T-cell (primary cell): ENCODE data around the gene P2RX3. TPM values are rescaled to one million over a fixed set of nuclear protein-coding genes. Genes with fewer than 3 reads are reported as not detected.

Experiments used
- ATAC-seq, 4 experiments: fragments of 200-7000 bp in 3 of 4; fragments of 150-1000 bp in 1 of 4; cut with Tn5 transposase; replicated peaks in 1 of 4; 1 replicate in 3 of 4; 2 replicates in 1 of 4; pipeline ENCODE4 v1.10.0; 2021; ENCODE audit warnings: moderate library complexity in 3 of 4, mild to moderate bottlenecking in 2 of 4, moderate number of reproducible peaks in 1 of 4
- CTCF ChIA-PET, 2 donors: fragments of 300-600 bp; sonication (Branson Sonifier 250); formaldehyde crosslinking; loops; one replicate each; lab custom pipeline; 2022; ENCODE audit warnings: antibody characterized with exemption in 2 of 2; lab: Charles Lee
- POLR2A ChIA-PET, 2 donors: fragments of 300-600 bp; sonication (Branson Sonifier 250); formaldehyde crosslinking; loops; one replicate each; lab custom pipeline; 2022; ENCODE audit warnings: antibody characterized with exemption in 2 of 2; lab: Charles Lee
- DNase-seq, 35 experiments: peaks; one replicate each; pipeline versions ENCODE4 v3.0.0 to v3.0.0-alpha.2; 2013 to 2023
- H3K27ac ChIP-seq: one replicate; pipeline ENCODE4 v1.5.1; 2013; ENCODE audit warnings: low read length
- H3K27me3 ChIP-seq, 2 experiments: replicated peaks in 1 of 2; 1 replicate in 1 of 2; 2 replicates in 1 of 2; pipeline versions ENCODE4 v1.6.1 to v1.7.0; 2013; ENCODE audit warnings: low read length in 1 of 2, mixed read lengths in 1 of 2; ENCODE audit not compliant: control insufficient read depth in 2 of 2, insufficient read depth in 2 of 2; ENCODE audit errors: extremely low read depth in 1 of 2
- H3K36me3 ChIP-seq, 2 donors: 1 replicate in 1 of 2; 2 replicates in 1 of 2; pipeline versions ENCODE4 v1.6.1 to v1.7.0; 2013; ENCODE audit warnings: low read length in 1 of 2; ENCODE audit not compliant: control insufficient read depth in 2 of 2, insufficient read depth in 1 of 2; ENCODE audit errors: extremely low read depth in 1 of 2
- H3K4me1 ChIP-seq, 2 experiments: 1 replicate in 1 of 2; 2 replicates in 1 of 2; pipeline versions ENCODE4 v1.6.1 to v1.7.0; 2013; ENCODE audit warnings: low read length in 2 of 2, mixed read lengths in 1 of 2; ENCODE audit not compliant: insufficient read depth in 2 of 2, control insufficient read depth in 1 of 2; ENCODE audit errors: extremely low read depth in 1 of 2
- H3K4me3 ChIP-seq, 2 donors: 1 replicate in 1 of 2; 2 replicates in 1 of 2; pipeline versions ENCODE4 v1.5.1 to v1.7.0; 2013; ENCODE audit warnings: mild to moderate bottlenecking in 2 of 2, low read length in 1 of 2, moderate library complexity in 1 of 2; ENCODE audit not compliant: control insufficient read depth in 1 of 2; ENCODE audit errors: extremely low read depth in 1 of 2
- H3K9me3 ChIP-seq: 2 replicates; pipeline ENCODE4 v1.7.0; 2013
- H3K27ac Mint-ChIP-seq, 2 donors: one replicate each; pipeline ENCODE4 v1.8.0; 2020 to 2021; ENCODE audit warnings: mild to moderate bottlenecking in 2 of 2, mixed read lengths in 2 of 2
- H3K27me3 Mint-ChIP-seq, 2 donors: one replicate each; pipeline ENCODE4 v1.8.0; 2021 to 2022; ENCODE audit warnings: mixed read lengths in 2 of 2
- H3K36me3 Mint-ChIP-seq: one replicate; pipeline ENCODE4 v1.8.0; 2021; ENCODE audit warnings: mixed read lengths
- H3K4me1 Mint-ChIP-seq, 3 donors: one replicate each; pipeline ENCODE4 v1.8.0; 2020 to 2022; ENCODE audit warnings: mixed read lengths in 3 of 3, mild to moderate bottlenecking in 1 of 3
- H3K4me3 Mint-ChIP-seq, 3 donors: one replicate each; pipeline ENCODE4 v1.8.0; 2020 to 2022; ENCODE audit warnings: mild to moderate bottlenecking in 3 of 3, mixed read lengths in 3 of 3, moderate library complexity in 3 of 3
- H3K9me3 Mint-ChIP-seq, 3 donors: one replicate each; pipeline ENCODE4 v1.8.0; 2020 to 2022; ENCODE audit warnings: mixed read lengths in 3 of 3
- WGBS: methylation state at CpG from one replicate; pipeline ENCODE4 v1.1.5; 2013; ENCODE audit warnings: missing lambda C conversion rate; ENCODE audit not compliant: insufficient coverage; 5-methylcytosine and 5-hydroxymethylcytosine counted together
- total RNA-seq, 35 experiments: library from RNA in 6 of 35; stranded (reverse) in 6 of 35; fragments of 120-200 nt in 1 of 35; gene quantifications; one replicate each; pipeline versions ENCODE4 v1.2.1 to v1.2.4 and lab custom pipeline; 2013 to 2026

P2RX3 gene
- total RNA-seq, 5 donors from 2014 or later (not counting 1 experiment from before 2014, with no cell fraction given): not detected

DNA sequence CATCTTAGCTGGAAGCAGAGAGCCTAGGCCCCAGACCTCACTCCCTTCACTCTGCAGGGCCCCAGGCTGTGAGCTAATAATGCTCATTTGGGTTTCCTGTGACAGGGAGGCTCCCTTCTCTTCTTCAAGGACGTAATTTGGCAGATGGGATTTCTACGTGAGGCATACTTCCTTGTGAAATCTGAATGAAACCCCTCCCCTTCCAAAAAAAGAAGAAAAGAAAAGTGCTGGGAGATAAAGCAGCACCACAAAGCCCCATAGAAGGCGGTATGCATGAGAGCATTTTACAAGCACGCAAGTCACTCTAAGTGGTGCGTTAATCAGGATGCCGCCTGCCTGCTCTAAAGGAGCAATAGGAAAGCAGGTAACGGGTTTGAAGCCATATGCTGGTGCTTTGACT lies 5.7 kb downstream of the P2RX3 start:
- CTCF ChIA-PET: interaction anchor here in 1 of 2 donors (1.1 kb wide), 1 partner anchor 140 kb away, joined by 3 read pairs; no protein-coding TSS in a partner anchor
- Mint-ChIP-seq H3K9me3 (no peaks in the 10 kb centered on the region), H3K27ac (no peak overlapping the region), H3K27me3 (no peaks in the 10 kb centered on the region), H3K4me3 (no peak overlapping the region), H3K36me3 (no peaks in the 10 kb centered on the region), H3K4me1 (peaks cover 0 to 2% (median 2%) of the 10 kb centered on the region in 3 donors)
- H3K9me3 ChIP-seq: no peaks in the 10 kb centered on the region
- POLR2A ChIA-PET: no interaction called here
- DNase-seq (no peak), ATAC-seq (no peak)
- H3K4me3 ChIP-seq: no peak overlapping the region
- peaks cover 0 to 8% of the 10 kb centered on the region in 2 experiments for H3K27me3 ChIP-seq
- H3K4me1 ChIP-seq: peaks cover 0 to 6% of the 10 kb centered on the region in 2 experiments
- 60% methylated on average over 2 of the region's 7 CpGs for WGBS
- no peaks in the 10 kb centered on the region for H3K36me3 ChIP-seq
- no peak overlapping the region for H3K27ac ChIP-seq

DNA sequence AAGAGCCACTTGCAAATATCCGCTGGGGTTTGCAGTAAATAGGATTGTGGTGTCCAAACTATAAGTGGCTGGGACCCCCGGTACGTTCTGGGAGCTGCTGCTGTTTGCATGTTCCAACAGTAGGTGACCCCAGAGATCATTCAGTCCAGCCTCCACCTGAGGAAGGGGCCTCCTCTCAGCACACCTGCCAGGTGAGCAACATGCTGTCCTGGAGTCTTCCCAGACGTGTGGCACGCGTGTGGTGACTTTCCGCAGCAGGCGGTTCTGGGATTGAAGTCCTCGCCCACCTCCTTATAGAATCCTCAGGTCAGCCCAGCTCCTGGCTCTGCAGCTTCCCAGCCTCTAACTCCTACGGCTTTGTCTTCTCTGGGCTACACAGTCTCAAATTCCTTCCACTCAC lies 6.7 kb downstream of the P2RX3 start:
- no peak overlapping the region for H3K4me3 Mint-ChIP-seq
- Histone ChIP-seq H3K36me3 (no peaks in the 10 kb centered on the region), H3K9me3 (no peaks in the 10 kb centered on the region), H3K27me3 (peaks cover 0 to 11% of the 10 kb centered on the region in 2 experiments), H3K4me3 (no peak overlapping the region), H3K27ac (no peak overlapping the region), H3K4me1 (peaks cover 0 to 8% of the 10 kb centered on the region in 2 experiments)
- 93% methylated on average over 9 of the region's 10 CpGs for WGBS
- H3K4me1 Mint-ChIP-seq: peaks cover 0 to 3% (median 3%) of the 10 kb centered on the region in 3 donors
- ChIA-PET POLR2A (interaction anchor here in 1 of 2 donors (1.2 kb wide), 1 partner anchor 297 kb away, joined by 3 read pairs; no protein-coding TSS in a partner anchor), CTCF (interaction anchor here (0.7 to 1.7 kb wide), 5 partner anchors 139 to 398 kb away, joined by 3 to 11 read pairs (median 4); no protein-coding TSS in a partner anchor)
- ATAC-seq (no peak), DNase-seq (no peak)
- H3K27me3 Mint-ChIP-seq: no peaks in the 10 kb centered on the region
- H3K36me3 Mint-ChIP-seq: no peaks in the 10 kb centered on the region
- H3K27ac Mint-ChIP-seq: no peak overlapping the region
- H3K9me3 Mint-ChIP-seq: no peaks in the 10 kb centered on the region

DNA sequence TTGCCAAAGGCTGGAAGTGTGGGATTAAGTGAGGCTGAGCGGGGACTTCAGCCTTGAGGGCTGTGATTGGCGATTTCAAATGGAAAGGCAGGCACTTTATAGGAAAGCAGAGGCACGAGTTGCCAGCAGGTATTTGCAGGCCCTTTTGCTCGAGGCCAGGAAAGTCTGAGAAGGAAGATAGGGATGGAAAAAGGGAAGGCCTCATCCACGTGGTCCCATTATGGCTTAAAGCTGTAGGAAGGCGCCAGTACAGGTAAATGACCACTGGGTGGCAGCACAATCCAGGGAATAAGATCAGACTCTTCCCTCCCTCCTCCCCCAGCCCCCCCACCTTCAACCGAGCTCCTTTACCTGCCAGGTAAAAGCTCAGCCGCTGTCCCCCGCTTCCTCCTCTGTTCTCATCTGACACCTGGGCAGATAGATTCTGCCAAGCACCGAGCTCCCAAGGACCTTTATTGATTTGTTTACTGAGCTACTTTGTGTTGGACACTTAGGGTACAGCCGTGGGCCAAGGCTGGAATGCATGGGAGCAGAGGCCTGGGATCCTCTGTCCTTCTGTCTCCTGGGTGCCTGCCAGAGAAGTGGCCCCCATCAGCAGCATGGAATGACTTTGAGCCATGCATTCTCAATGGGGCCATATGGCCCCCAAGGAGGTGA lies 7.5 kb downstream of the P2RX3 start:
- H3K36me3 Mint-ChIP-seq: no peaks in the 10 kb centered on the region
- H3K4me1 Mint-ChIP-seq: peaks cover 0 to 5% (median 5%) of the 10 kb centered on the region in 3 donors
- H3K27ac Mint-ChIP-seq: no peak overlapping the region
- no peaks in the 10 kb centered on the region for H3K36me3 ChIP-seq
- no peak overlapping the region for H3K4me3 Mint-ChIP-seq
- no peaks in the 10 kb centered on the region for H3K27me3 Mint-ChIP-seq
- no peaks in the 10 kb centered on the region for H3K9me3 ChIP-seq
- peaks cover 0 to 9% of the 10 kb centered on the region in 2 experiments for H3K27me3 ChIP-seq
- H3K4me3 ChIP-seq: no peak overlapping the region
- 44% methylated on average over 5 of the region's 11 CpGs for WGBS
- H3K9me3 Mint-ChIP-seq: no peaks in the 10 kb centered on the region
- peak; percentile 78 to 89 (median 82) for ATAC-seq
- DNase-seq: peak; percentile 20 to 86 (median 61)
- peaks cover 0 to 11% of the 10 kb centered on the region in 2 experiments for H3K4me1 ChIP-seq
- POLR2A ChIA-PET: interaction anchor here (0.6 to 1.2 kb wide), 3 partner anchors 213 to 401 kb away, joined by 3 to 10 read pairs (median 3); no protein-coding TSS in a partner anchor
- CTCF ChIA-PET: interaction anchor here (0.5 to 2.3 kb wide), 34 partner anchors 10 to 1329 kb away, joined by 3 to 15 read pairs (median 4); partner anchors contain the start of genes BTBD18 (in 1 of the 2), SSRP1 (in 1 of the 2), TNKS1BP1 (in 1 of the 2) and UBE2L6 (in 1 of the 2)
- H3K27ac ChIP-seq: no peak overlapping the region

DNA sequence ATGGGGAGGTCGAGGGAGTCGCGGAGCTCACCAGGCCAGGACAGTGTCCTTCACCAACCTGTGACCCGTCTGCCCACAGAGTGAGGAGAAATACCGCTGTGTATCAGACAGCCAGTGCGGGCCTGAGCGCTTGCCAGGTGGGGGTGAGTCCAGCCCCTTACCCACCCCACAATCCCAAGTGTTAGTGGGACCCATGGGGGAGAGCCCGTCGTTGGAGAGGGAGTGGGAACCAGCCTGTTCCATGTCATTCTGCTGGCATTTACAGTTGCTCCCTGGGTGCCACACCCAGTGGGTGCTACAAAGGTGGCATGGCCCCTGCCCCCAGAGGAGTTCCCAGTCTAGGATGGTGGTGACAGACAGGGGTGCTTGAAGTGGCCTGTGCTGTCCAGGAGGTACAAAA lies 9.2 kb downstream of the P2RX3 start:
- no peaks in the 10 kb centered on the region for H3K9me3 ChIP-seq
- ATAC-seq: no peak
- Mint-ChIP-seq H3K4me3 (no peak overlapping the region), H3K36me3 (no peaks in the 10 kb centered on the region), H3K4me1 (peaks cover 0 to 5% (median 5%) of the 10 kb centered on the region in 3 donors), H3K27ac (no peak overlapping the region), H3K9me3 (peaks cover 0 to 6% (median 0%) of the 10 kb centered on the region in 3 donors), H3K27me3 (peaks cover 0 to 5% of the 10 kb centered on the region in 2 donors)
- CTCF ChIA-PET: interaction anchor here (0.5 to 2.3 kb wide), 4 partner anchors 11 to 447 kb away, joined by 3 to 15 read pairs (median 3); partner anchors contain the start of gene SSRP1 (in 1 of the 2)
- peaks cover 0 to 12% of the 10 kb centered on the region in 2 experiments for H3K27me3 ChIP-seq
- H3K4me1 ChIP-seq: peaks cover 0 to 11% of the 10 kb centered on the region in 2 experiments
- DNase-seq: no peak
- POLR2A ChIA-PET: no interaction called here
- no CpG with 5 or more reads among the region's 9 CpGs for WGBS
- H3K36me3 ChIP-seq: no peaks in the 10 kb centered on the region
- H3K27ac ChIP-seq: no peak overlapping the region
- no peak overlapping the region for H3K4me3 ChIP-seq

DNA sequence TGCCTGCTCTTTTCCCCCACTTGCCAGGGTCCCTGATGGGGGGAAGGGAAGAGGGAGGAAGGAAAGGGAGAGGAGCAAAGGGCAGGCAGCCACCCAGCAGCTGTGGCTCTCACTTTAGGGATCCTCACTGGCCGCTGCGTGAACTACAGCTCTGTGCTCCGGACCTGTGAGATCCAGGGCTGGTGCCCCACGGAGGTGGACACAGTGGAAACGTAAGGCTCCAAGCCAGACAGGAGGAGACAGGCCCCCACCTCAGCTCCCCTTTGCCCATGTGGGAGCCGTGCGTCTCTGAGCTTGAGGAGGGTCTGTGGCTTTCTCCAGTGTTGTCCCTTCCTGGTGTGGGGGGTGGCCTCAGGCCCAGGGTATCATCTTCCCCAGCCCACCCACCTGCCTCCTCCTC lies 9.9 kb downstream of the P2RX3 start:
- WGBS: 80% methylated on average over 5 of the region's 7 CpGs
- Histone ChIP-seq H3K4me1 (peaks cover 0 to 11% of the 10 kb centered on the region in 2 experiments), H3K27ac (no peak overlapping the region), H3K4me3 (no peak overlapping the region), H3K9me3 (no peaks in the 10 kb centered on the region), H3K27me3 (peaks cover 0 to 14% of the 10 kb centered on the region in 2 experiments), H3K36me3 (no peaks in the 10 kb centered on the region)
- H3K4me1 Mint-ChIP-seq: peaks cover 0 to 5% (median 5%) of the 10 kb centered on the region in 3 donors
- peaks cover 0 to 6% (median 0%) of the 10 kb centered on the region in 3 donors for H3K9me3 Mint-ChIP-seq
- no peaks in the 10 kb centered on the region for H3K36me3 Mint-ChIP-seq
- CTCF ChIA-PET: interaction anchor here in 1 of 2 donors (0.7 kb wide), 1 partner anchor 430 kb away, joined by 3 read pairs; no protein-coding TSS in a partner anchor
- ATAC-seq: no peak
- H3K4me3 Mint-ChIP-seq: no peak overlapping the region
- no peak overlapping the region for H3K27ac Mint-ChIP-seq
- POLR2A ChIA-PET: no interaction called here
- DNase-seq: no peak
- H3K27me3 Mint-ChIP-seq: peaks cover under 1 to 5% of the 10 kb centered on the region in 2 donors

DNA sequence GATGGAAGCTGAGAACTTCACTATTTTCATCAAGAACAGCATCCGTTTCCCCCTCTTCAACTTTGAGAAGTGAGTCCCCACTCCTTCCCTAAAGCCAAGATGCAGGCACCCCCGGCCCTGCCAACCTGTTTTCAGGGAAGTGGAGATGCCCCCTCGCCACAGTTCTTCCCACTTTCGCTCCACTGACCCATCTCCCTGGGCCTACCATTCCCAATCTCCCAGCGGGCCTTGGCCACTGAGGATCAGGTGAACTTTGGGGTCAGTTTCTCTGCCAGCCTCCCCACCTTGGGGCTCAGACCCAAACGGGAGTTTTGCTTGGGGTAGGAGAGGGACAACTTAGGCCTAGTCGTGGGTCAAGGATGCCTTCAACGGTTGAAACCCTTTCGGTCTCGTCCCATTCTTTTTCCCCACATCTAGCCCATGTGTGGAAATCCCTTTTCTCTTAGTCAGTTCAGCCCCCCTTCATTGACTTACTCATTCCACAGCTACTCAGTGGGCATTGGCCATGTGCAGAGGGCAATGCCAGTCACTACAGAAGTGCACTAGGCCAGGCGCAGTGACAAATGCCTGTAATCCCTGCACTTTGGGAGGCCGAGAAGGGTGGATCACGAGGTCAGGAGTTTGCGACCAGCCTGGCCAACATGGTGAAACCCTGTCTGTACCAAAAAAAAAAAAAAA lies 10.6 kb downstream of the P2RX3 start:
- WGBS: 71% methylated on average over 5 of the region's 14 CpGs
- Histone ChIP-seq H3K9me3 (no peaks in the 10 kb centered on the region), H3K4me3 (no peak overlapping the region), H3K36me3 (no peaks in the 10 kb centered on the region), H3K27me3 (peaks cover 0 to 14% of the 10 kb centered on the region in 2 experiments), H3K27ac (no peak overlapping the region), H3K4me1 (peaks cover 0 to 11% of the 10 kb centered on the region in 2 experiments)
- Mint-ChIP-seq H3K9me3 (peaks cover 0 to 6% (median 0%) of the 10 kb centered on the region in 3 donors), H3K4me3 (no peak overlapping the region), H3K27ac (no peak overlapping the region), H3K4me1 (peaks cover 0 to 5% (median 5%) of the 10 kb centered on the region in 3 donors), H3K27me3 (peaks cover 2 to 5% of the 10 kb centered on the region in 2 donors), H3K36me3 (no peaks in the 10 kb centered on the region)
- POLR2A ChIA-PET: no interaction called here
- CTCF ChIA-PET: interaction anchor here (0.7 to 0.8 kb wide), 4 partner anchors 14 to 492 kb away, joined by 3 to 14 read pairs (median 6); no protein-coding TSS in a partner anchor
- ATAC-seq: no peak
- no peak for DNase-seq
